ENCODE data around the gene ZNF394. TPM values are rescaled to one million over a fixed set of nuclear protein-coding genes. Genes with fewer than 3 reads are reported as not detected.
A peak's percentile ranks its signal among the peaks of the same experiment; 100 is the strongest.

Gene ZNF394
- polyA plus RNA-seq, 3 donors = 35.7 to 57.7 (median 39.1) TPM

DNA sequence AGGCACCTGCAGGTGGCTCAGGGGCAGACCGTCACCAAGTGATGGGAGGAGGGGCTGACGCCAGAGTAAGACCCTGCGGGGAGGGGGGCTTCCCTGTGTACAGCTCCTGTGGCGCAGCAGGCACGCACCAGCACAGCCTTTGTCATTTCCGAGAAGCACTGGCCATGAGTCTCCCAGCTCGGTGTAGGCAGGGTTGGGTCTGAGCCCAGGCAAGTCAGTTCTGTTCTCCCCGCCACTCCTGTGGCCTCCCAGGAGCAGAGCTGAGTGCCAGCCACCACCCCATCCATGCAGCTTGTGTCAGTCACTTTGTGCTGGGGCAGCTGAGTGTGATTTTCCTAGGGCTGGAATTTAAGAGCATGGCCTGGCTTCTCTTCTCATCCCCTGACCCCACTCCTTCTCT is 48.1 kb downstream of the ZNF394 start:
- Histone ChIP-seq H3K9me3 (replicated peaks in 1 of 2; ENCODE audit: control insufficient read depth in 1 of 2, insufficient read depth in 1 of 2, low read length in 2 of 2) (no peaks in the 10 kb centered on the region), H3K4me3 (replicated peaks in 1 of 3; ENCODE audit: low read depth in 2 of 3, low read length in 3 of 3) (no peak overlapping the region), H3K9ac (ENCODE audit: insufficient read depth, low read length, poor library complexity, severe bottlenecking) (no peak overlapping the region), H4K20me1 (ENCODE audit: insufficient read depth, low read length) (peaks cover 45% of the 10 kb centered on the region), H3K4me2 (replicated peaks; ENCODE audit: extremely low read depth, low read length, poor library complexity, severe bottlenecking) (no peak overlapping the region), H3K27me3 (ENCODE audit: control insufficient read depth in 2 of 2, insufficient read depth in 2 of 2, low read length in 2 of 2) (no peaks in the 10 kb centered on the region), H3K36me3 (replicated peaks in 1 of 2; ENCODE audit: control insufficient read depth in 1 of 2, insufficient read depth in 2 of 2, low read length in 2 of 2) (peaks cover 95 to 100% of the 10 kb centered on the region in 2 donors), H2AFZ (ENCODE audit: insufficient read depth, low read depth, low read length, poor library complexity, severe bottlenecking) (no peak overlapping the region), H3K4me1 (ENCODE audit: control insufficient read depth in 1 of 2, insufficient read depth in 2 of 2, low read length in 2 of 2) (no peaks in the 10 kb centered on the region), H3K27ac (ENCODE audit: low read depth in 1 of 2, low read length in 2 of 2) (no peak overlapping the region), H3K79me2 (ENCODE audit: insufficient read depth, low read length) (no peaks in the 10 kb centered on the region)
- intact Hi-C loops (cut with micrococcal nuclease) = no loop called here
- Mint-ChIP-seq H3K27ac (peak overlapping the region in 1 of 7 donors; percentile 44), H3K9me3 (peaks cover 0 to 2% (median 0%) of the 10 kb centered on the region in 7 donors), H3K4me3 (no peak overlapping the region), H3K27me3 (ENCODE audit: low read depth in 3 of 3) (no peaks in the 10 kb centered on the region), H3K36me3 (peaks cover 69 to 93% of the 10 kb centered on the region in 2 donors), H3K4me1 (no peaks in the 10 kb centered on the region)
- 96% methylated on average over 8 of the region's 8 CpGs for WGBS (ENCODE audit: insufficient coverage)
- no peak for TF ChIP-seq CTCF (IDR thresholded peaks at IDR 0.05)
- no peak for DNase-seq

DNA sequence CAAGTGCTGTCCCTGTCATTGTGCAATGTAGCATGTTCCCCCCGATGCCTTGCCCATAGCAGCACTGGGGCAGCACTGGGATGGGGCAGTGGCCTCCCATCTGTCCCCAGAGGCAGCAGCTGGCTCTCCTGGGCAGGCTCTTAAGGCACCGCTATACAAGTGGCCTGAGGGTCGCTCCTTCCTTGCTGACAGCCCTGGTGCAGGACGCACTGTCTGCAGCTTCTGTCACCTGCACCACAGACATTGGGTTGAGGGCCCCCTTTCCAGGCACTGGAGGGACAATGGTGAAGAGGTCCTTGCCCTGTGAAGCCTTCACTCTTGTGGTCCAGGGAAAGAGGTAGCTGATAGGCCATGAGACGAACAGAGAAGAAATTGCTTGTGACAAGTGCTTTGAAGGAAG is 50.8 kb downstream of the ZNF394 start:
- H3K9me3 ChIP-seq (replicated peaks in 1 of 2; ENCODE audit: control insufficient read depth in 1 of 2, insufficient read depth in 1 of 2, low read length in 2 of 2) = no peaks in the 10 kb centered on the region
- H3K4me2 ChIP-seq (replicated peaks; ENCODE audit: extremely low read depth, low read length, poor library complexity, severe bottlenecking) = no peak overlapping the region
- no peaks in the 10 kb centered on the region for H3K79me2 ChIP-seq (ENCODE audit: insufficient read depth, low read length)
- no peak overlapping the region for H3K9ac ChIP-seq (ENCODE audit: insufficient read depth, low read length, poor library complexity, severe bottlenecking)
- 95% methylated on average over 5 of the region's 5 CpGs for WGBS (ENCODE audit: insufficient coverage)
- intact Hi-C loops (cut with micrococcal nuclease) = no loop called here
- Mint-ChIP-seq H3K27ac (peak overlapping the region in 2 of 7 donors; percentile 35 to 51), H3K9me3 (peaks cover 0 to 2% (median 0%) of the 10 kb centered on the region in 7 donors), H3K36me3 (peaks cover 72 to 92% of the 10 kb centered on the region in 2 donors), H3K4me3 (no peak overlapping the region), H3K27me3 (ENCODE audit: low read depth in 3 of 3) (peaks cover 0 to 1% (median 0%) of the 10 kb centered on the region in 3 donors), H3K4me1 (no peaks in the 10 kb centered on the region)
- no peak for TF ChIP-seq CTCF (IDR thresholded peaks at IDR 0.05)
- no peak overlapping the region for H3K27ac ChIP-seq (ENCODE audit: low read depth in 1 of 2, low read length in 2 of 2)
- H3K4me1 ChIP-seq (ENCODE audit: control insufficient read depth in 1 of 2, insufficient read depth in 2 of 2, low read length in 2 of 2) = no peaks in the 10 kb centered on the region
- no peak for DNase-seq
- peaks cover 20% of the 10 kb centered on the region for H4K20me1 ChIP-seq (ENCODE audit: insufficient read depth, low read length)
- peaks cover 86 to 98% of the 10 kb centered on the region in 2 donors for H3K36me3 ChIP-seq (replicated peaks in 1 of 2; ENCODE audit: control insufficient read depth in 1 of 2, insufficient read depth in 2 of 2, low read length in 2 of 2)
- no peaks in the 10 kb centered on the region for H3K27me3 ChIP-seq (ENCODE audit: control insufficient read depth in 2 of 2, insufficient read depth in 2 of 2, low read length in 2 of 2)
- H2AFZ ChIP-seq (ENCODE audit: insufficient read depth, low read depth, low read length, poor library complexity, severe bottlenecking) = no peak overlapping the region
- H3K4me3 ChIP-seq (replicated peaks in 1 of 3; ENCODE audit: low read depth in 2 of 3, low read length in 3 of 3) = no peak overlapping the region

Measured in CD14-positive monocyte (primary cell).